CD4-positive, alpha-beta T cell treated with Interferon gamma for 1 hour (primary cell): Measurements from ENCODE around the gene SPOCD1.

Experiments used
- DNase-seq: peaks from one replicate; pipeline ENCODE4 v3.0.0-alpha.2; 2020

Gene SPOCD1

GRCh38 chr1:31785947-31786290 is 29.9 kb downstream of the SPOCD1 start:
- DNase-seq, result no peak

GRCh38 chr1:31785020-31785946 is 30.5 kb downstream of the SPOCD1 start:
- DNase-seq, result peak; percentile 55

DNA sequence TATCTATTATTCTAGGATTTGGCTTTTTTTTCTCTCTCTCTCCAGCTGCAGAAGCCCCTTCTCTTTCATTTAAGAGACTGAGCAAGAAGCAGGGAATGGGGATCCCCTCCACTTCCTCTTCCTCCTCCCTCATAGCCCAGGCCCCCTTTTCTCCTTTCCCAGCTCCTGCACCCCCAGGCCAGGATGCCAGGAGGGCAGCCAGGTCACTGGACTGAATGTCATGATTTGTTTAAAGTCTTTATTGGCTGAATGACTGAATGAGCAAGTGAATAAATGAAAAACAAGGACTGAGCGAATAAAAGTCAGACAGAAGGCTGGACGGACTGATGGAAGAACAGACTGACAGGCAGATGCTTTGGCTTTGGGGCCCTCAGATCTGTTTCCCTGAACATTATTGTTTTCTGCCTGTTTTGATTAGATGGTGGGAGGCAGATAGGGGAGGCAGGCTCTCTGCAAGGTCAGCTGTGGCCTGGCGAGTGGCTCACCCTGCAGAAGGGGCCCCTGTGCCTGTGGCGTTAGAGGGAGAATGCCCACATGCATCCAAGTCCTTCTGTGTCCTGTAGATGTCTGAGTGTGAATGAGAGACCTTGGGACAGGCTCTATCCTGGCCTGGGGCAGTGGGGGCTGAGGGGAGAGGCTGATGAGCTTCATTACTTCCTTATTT is 31.3 kb downstream of the SPOCD1 start:
- no peak for DNase-seq

GRCh38 chr1:31783846-31784245 is 32.0 kb downstream of the SPOCD1 start:
- DNase-seq, result no peak

- no peak for DNase-seq
These were observed 33.1 kb downstream of the SPOCD1 start for GRCh38 chr1:31782421-31783410.

GRCh38 chr1:31781756-31782371 is 34.0 kb downstream of the SPOCD1 start:
- DNase-seq, result no peak

DNA sequence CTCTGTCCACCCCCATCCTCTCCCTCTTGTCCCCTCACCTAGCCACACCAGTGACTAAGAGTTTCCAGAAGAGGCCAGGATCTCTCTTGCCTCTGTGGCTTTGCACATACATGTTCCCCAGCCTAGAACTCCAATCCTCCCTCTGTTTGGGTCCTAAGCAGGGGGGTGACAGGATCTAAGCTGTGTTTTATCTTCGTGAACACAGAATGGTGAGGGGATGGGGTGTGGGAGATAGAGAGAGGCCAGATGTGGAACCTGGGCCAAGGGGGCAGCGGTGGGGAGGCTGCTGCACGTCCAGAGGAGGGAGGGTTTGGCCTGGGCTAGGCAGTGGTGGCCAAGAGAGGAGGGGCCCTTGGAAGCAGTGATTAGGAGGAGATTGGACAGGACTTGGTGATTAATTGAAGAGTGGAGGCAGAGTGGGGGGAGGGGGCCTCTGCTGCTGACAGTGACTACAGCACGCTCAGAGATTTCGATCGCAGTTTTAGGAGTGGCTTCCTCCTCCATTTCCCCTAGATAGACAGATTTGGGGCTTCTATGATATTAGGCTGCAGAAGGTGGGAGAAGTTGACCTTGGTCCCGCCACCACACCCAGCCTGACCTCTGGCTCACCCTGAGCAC is 34.6 kb downstream of the SPOCD1 start:
- no peak for DNase-seq

DNA sequence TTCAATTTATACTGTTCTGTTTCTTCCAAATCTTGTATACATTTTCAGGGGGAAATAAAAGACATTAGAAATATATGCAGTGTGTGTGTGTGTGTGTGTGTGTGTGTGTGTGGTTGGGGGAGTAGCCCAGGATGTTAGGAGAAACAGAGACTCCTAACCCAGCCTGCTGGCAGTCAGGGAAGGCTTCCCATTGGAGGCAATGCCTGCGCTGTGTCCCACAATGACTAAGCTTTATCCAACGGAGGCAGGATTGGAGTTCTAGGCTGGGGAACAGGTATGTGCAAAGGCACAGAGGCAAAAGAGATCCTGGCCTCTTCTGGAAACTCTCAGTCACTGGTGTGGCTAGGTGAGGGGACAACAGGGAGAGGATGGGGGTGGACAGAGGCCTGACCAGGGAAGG is 35.2 kb downstream of the SPOCD1 start:
- DNase-seq, result no peak

DNA sequence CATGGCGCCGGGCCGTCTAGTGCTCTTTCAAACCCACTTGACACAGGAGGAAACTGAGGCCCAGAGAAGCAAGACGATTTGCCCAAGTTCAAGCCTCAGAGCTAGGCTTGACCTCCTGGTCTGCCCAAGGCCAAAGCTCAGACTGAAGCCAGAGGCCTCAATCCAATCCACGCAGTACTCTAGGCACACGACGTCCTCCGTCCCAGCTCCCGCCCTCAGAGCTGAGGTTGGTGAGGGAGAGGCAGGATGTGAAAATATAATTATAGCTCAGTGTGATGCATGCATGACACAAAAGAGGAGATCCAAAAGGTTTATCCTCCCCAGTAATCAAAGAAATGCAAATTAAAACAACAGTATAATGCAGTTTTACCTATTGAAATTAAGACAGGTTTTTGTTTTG is 36.1 kb downstream of the SPOCD1 start:
- DNase-seq, result no peak

GRCh38 chr1:31778763-31779488 is 36.9 kb downstream of the SPOCD1 start:
- no peak for DNase-seq

- DNase-seq, result no peak
These were observed 39.3 kb downstream of the SPOCD1 start for GRCh38 chr1:31776516-31776915.

GRCh38 chr1:31776032-31776431 is 39.8 kb downstream of the SPOCD1 start:
- DNase-seq, result no peak

DNA sequence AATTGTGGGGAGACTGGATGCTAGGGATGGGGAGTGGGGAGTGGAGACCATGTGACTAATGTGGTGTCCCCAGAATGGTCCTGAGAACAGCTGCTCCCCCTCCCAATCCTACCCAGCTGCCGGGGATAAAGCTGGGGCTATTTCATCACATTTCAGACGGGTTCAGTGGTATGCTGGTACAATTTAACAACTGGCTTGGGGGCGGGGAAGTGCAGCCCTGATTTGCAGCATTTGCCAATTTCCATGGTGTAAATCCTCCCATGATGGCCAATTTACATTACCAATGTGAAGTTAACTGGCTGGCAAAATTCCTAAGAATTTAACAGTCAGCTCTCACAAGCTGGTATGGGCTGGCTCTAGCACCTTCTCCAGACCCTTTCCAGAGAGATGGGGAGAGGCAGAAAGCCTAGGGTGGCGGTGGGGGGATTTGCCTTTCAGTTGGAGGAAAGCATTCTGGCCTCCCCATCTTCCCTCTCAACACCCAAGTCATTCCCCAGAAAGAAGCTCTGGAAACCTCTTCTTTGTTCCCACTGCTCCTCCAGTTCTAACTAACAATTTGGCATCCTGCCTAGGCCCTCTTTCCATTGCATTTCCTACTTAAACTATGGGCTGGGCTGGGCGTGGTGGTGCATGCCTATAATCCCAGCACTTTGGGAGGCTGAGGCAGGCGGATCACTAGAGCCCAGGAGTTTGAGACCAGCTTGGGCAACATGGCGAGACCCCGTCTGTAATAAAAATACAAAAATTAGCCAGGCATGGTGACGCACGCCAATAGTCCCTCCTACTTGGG is 40.4 kb downstream of the SPOCD1 start:
- no peak for DNase-seq

DNA sequence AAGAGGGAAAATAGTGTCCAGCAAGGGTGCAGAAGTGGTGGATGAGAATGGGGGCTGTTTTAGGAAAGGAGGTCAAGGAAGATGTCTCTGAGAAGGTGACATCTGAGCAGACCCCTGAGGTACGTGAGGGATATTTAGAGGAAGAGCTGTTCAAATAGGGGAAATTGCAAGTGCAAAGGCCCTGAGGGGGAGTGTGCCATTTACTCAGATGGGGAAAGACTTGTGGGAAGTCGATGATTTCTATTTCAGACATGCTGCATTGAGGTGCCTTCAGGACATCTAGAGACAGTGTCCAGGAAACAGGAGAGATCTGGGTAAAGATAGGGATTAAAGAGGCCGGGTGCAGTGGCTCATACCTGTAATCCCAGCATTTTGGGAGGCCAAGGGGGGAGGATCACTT is 41.3 kb downstream of the SPOCD1 start:
- no peak for DNase-seq

- no peak for DNase-seq
These were observed 42.0 kb downstream of the SPOCD1 start for GRCh38 chr1:31773861-31774260.

GRCh38 chr1:31772669-31773248 is 43.1 kb downstream of the SPOCD1 start:
- DNase-seq, result no peak

- DNase-seq, result no peak
These were observed 43.7 kb downstream of the SPOCD1 start for GRCh38 chr1:31771891-31772668.

- no peak for DNase-seq
These were observed 46.0 kb downstream of the SPOCD1 start for GRCh38 chr1:31769720-31770390.
